HAP-1 (cell line): ENCODE measurements around the gene CHST9.
A peak's percentile ranks its signal among the peaks of the same experiment; 100 is the strongest.
"Not testable (repeated sequence)": the region's sequence is repeated elsewhere in the genome, so short reads cannot be mapped to it uniquely, and the experiment has no call there.

Experiments
- DNase-seq, 2 experiments: peaks; one replicate each; pipeline ENCODE4 v3.0.0-alpha.2; 2016 to 2020; ENCODE audit warnings: low spot score in 2 of 2
- H3K27me3 ChIP-seq: fragments of 250-450 bp; sonication (Bioruptor Pico); 2 replicates; pipeline ENCODE4 v1.5.1; 2020; ENCODE audit warnings: low read depth, mild to moderate bottlenecking, moderate library complexity
- H3K36me3 ChIP-seq: fragments of 250-450 bp; sonication (Bioruptor Pico); replicated peaks from 2 replicates; pipeline ENCODE4 v1.5.1; 2020; ENCODE audit warnings: mild to moderate bottlenecking
- H3K4me1 ChIP-seq: fragments of 250-450 bp; sonication (Bioruptor Pico); 2 replicates; pipeline ENCODE4 v1.5.1; 2020; ENCODE audit warnings: mild to moderate bottlenecking
- H3K4me3 ChIP-seq: fragments of 250-450 bp; sonication (Bioruptor Pico); 2 replicates; pipeline ENCODE4 v1.5.1; 2020; ENCODE audit warnings: mild to moderate bottlenecking, moderate library complexity
- H3K9me3 ChIP-seq: fragments of 250-450 bp; sonication (Bioruptor Pico); 2 replicates; pipeline ENCODE4 v1.5.1; 2020; ENCODE audit warnings: mild to moderate bottlenecking, moderate library complexity
- in situ Hi-C: fragments of 300-500 bp; cut with MboI; formaldehyde crosslinking; loops from 3 replicates; pipeline ENCODE4 v1.14.3; 2020; ENCODE audit warnings: low sequenced_read_pairs, inconsistent platforms, mixed read lengths

Gene CHST9

DNA sequence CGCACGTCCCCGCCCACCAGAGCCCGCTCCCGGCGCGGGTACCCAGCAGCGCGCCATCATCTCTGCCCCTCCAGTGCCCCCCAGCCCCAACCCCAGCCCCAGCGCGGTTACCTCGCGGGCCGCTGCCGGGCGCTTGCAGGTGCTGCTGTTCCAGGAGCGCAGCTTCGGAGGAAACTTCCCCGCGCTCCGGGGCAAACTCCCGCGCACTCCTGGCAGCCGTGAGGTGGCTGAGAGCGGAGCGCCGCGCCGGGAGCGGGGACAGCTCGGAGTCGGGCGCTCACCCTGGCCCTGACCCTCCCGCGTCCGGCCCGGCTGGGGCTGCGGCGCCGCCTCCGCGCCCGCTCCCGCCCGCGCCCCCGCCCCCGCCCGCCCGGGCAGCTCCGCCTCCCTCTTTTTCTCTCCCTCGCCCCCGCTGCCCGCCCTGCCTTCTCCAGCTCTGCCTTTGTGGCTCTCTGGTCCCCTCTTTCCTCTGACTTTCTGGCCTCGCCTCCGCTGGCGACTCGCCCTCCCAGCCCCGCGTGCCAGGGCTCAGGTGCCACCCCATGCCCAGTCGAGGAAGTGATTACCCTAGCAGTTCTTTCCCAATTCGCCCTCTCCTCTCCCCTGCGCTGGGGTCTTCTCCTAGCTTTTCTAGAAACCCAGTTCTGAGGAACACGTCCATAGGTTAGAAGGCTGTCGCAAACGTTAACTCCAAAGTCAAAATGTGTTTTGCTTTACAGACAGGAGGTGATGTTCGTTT lies at the start of gene CHST9:
Gene CHST9 (minus strand): TSS at position 284 of the 739 bp plus-strand sequence. CDS start 42,499 bp downstream, outside the sequence.
- peaks cover 52% of the 10 kb centered on the region for H3K27me3 ChIP-seq
- H3K9me3 ChIP-seq: no peaks in the 10 kb centered on the region
- in situ Hi-C loops: no loop called here
- H3K4me1 ChIP-seq: no peaks in the 10 kb centered on the region
- DNase-seq: peak in 1 of 2 experiments; percentile 14
- H3K4me3 ChIP-seq: no peak within 1 kb of the TSS
- H3K36me3 ChIP-seq: no peaks in the 10 kb centered on the region

GRCh38 chr18:27232355-27232754 lies 47.2 kb upstream of the CHST9 start:
- H3K36me3 ChIP-seq, H3K4me1 ChIP-seq, in situ Hi-C loops, H3K27me3 ChIP-seq, H3K9me3 ChIP-seq, DNase-seq, H3K4me3 ChIP-seq: not testable (repeated sequence)

GRCh38 chr18:27231671-27232070 lies 46.6 kb upstream of the CHST9 start:
- H3K4me3 ChIP-seq, H3K27me3 ChIP-seq, in situ Hi-C loops, H3K36me3 ChIP-seq, DNase-seq, H3K9me3 ChIP-seq, H3K4me1 ChIP-seq: not testable (repeated sequence)

DNA sequence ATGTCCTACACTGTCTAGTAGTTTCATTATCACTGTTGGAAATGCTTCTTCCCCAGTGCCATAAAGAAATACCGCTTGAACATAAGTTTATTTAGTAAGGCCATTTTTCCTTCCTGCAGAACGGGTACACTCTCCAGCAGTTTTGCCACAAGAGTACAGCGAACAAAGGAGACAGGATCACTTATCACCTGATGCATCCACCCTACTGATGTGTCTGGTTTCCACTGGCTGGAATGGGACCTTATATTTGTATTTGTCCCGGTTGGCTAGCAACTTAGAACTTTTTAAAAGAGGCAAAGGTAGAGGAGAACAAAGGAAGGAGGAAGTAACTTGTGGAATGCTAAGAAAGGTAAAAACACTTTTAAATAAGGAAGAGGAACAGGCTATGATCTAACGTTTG lies 46.1 kb upstream of the CHST9 start:
- in situ Hi-C loops, H3K27me3 ChIP-seq, H3K4me3 ChIP-seq, DNase-seq, H3K36me3 ChIP-seq, H3K9me3 ChIP-seq, H3K4me1 ChIP-seq: not testable (repeated sequence)

- H3K27me3 ChIP-seq: no peaks in the 10 kb centered on the region
- no peaks in the 10 kb centered on the region for H3K9me3 ChIP-seq
- no peaks in the 10 kb centered on the region for H3K4me1 ChIP-seq
- DNase-seq: no peak
- in situ Hi-C loops: no loop called here
- no peak overlapping the region for H3K4me3 ChIP-seq
- no peaks in the 10 kb centered on the region for H3K36me3 ChIP-seq
Observed at GRCh38 chr18:27227721-27228120, 42.6 kb upstream of the CHST9 start.

DNA sequence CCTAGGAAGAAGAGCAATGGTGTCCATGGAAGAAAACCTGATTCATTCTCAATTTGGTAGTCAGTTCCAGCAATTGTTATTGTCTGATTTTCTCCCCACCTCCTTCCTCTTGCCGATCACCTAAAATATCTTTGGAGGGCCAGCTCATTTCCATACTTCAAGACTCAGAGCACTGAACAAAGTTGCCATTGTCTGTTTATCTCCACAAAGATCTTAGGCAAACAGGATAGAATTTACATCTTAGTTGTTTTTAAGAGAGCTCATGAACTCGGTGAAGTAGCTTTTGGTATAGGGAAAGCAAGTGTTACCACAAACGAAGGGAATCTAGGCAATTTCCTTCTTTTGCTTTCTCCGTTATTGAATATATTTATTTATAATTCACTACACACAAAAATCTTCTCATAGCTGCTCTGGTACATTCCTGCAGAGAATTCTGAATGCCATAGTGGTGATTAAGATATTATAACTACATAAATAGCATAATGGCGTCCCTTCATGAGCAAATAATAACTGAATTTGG lies 41.5 kb upstream of the CHST9 start:
- no peak overlapping the region for H3K4me3 ChIP-seq
- H3K27me3 ChIP-seq: no peaks in the 10 kb centered on the region
- H3K9me3 ChIP-seq: no peaks in the 10 kb centered on the region
- H3K36me3 ChIP-seq: no peaks in the 10 kb centered on the region
- in situ Hi-C loops: no loop called here
- H3K4me1 ChIP-seq: no peaks in the 10 kb centered on the region
- peak in 1 of 2 experiments; percentile 4 for DNase-seq

GRCh38 chr18:27225947-27226481 lies 40.9 kb upstream of the CHST9 start:
- no peaks in the 10 kb centered on the region for H3K9me3 ChIP-seq

GRCh38 chr18:27223526-27224291 lies 38.6 kb upstream of the CHST9 start:
- Histone ChIP-seq H3K36me3 (no peaks in the 10 kb centered on the region), H3K4me1 (no peaks in the 10 kb centered on the region), H3K9me3 (no peaks in the 10 kb centered on the region), H3K4me3 (no peak overlapping the region), H3K27me3 (no peaks in the 10 kb centered on the region)
- no peak for DNase-seq
- in situ Hi-C loops: no loop called here

More at GRCh38 chr18:27225947-27226481, 40.9 kb upstream of the CHST9 start:
- Histone ChIP-seq H3K4me1 (no peaks in the 10 kb centered on the region), H3K4me3 (no peak overlapping the region), H3K36me3 (no peaks in the 10 kb centered on the region), H3K27me3 (no peaks in the 10 kb centered on the region)
- in situ Hi-C loops: no loop called here
- DNase-seq: no peak

DNA sequence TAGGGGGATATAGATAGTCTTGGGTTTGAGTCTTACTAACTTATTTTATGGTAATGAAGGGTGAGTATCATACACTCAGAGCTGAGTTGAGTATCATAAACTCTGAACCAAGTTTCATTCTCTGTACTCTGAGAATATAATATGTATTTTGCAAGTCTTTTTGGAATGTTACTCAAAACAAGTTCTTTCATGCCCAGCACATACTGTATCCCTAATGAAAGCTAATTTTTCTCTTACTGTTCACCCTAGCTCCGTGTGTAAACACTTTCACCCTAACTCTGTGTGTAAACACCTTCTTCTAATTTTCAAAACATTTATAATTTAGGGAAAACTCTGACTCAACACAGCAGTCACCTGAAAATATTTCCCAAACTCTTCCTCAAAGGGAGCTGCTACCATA lies 29.7 kb upstream of the CHST9 start:
- DNase-seq: no peak
- in situ Hi-C loops: no loop called here
- Histone ChIP-seq H3K4me1 (no peaks in the 10 kb centered on the region), H3K36me3 (no peaks in the 10 kb centered on the region), H3K9me3 (no peaks in the 10 kb centered on the region), H3K27me3 (no peaks in the 10 kb centered on the region), H3K4me3 (no peak overlapping the region)

GRCh38 chr18:27213123-27213717 lies 28.1 kb upstream of the CHST9 start:
- in situ Hi-C loops: no loop called here

GRCh38 chr18:27211569-27211968 lies 26.5 kb upstream of the CHST9 start:
- in situ Hi-C loops: no loop called here
- no peaks in the 10 kb centered on the region for H3K36me3 ChIP-seq
- no peak overlapping the region for H3K4me3 ChIP-seq
- H3K9me3 ChIP-seq: no peaks in the 10 kb centered on the region
- no peaks in the 10 kb centered on the region for H3K27me3 ChIP-seq
- no peaks in the 10 kb centered on the region for H3K4me1 ChIP-seq
- no peak for DNase-seq

More at GRCh38 chr18:27213123-27213717, 28.1 kb upstream of the CHST9 start:
- Histone ChIP-seq H3K27me3 (no peaks in the 10 kb centered on the region), H3K36me3 (no peaks in the 10 kb centered on the region), H3K4me1 (no peaks in the 10 kb centered on the region), H3K9me3 (no peaks in the 10 kb centered on the region), H3K4me3 (no peak overlapping the region)
- DNase-seq: no peak

DNA sequence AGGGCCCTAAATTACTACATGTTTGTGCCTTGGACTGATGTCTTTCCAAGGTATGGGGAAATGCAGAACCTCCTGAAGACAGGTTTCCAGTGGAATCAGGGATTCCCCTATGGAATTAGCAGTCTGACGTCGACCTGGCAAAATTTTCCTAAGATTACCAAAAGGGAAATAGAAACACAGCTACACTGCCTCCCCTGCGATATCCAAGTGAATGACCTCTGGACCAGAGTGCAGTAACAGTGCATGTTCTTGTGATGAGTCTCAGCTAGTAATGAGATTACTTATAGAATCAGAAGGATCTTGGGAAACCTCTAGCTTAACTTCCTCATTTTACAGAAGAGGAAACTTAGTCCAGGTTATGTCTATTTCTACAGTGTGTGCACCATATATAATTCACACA lies 21.3 kb upstream of the CHST9 start:
- Histone ChIP-seq H3K4me3 (no peak overlapping the region), H3K9me3 (no peaks in the 10 kb centered on the region), H3K4me1 (no peaks in the 10 kb centered on the region), H3K27me3 (no peaks in the 10 kb centered on the region), H3K36me3 (no peaks in the 10 kb centered on the region)
- DNase-seq: no peak
- in situ Hi-C loops: no loop called here

DNA sequence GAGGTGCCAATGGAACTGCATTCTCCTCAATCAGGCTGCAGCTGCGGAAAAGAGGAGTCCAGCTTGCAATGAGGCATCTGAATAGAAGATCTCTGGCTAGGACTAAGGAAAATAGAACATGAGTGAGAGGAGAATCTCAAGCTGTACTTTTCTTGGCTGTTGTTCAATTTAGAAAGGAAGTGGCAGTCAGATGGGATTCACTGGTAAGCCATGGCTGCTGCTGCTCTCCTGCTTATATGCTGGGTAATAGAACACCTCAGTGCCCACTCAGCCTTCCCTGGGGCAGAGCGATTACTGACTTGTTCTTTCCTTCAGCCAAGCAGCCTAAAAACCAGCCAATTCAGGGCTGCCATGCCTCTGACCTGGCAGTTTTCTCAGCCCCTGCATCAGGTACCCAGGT lies 17.6 kb upstream of the CHST9 start:
- no peaks in the 10 kb centered on the region for H3K27me3 ChIP-seq
- no peaks in the 10 kb centered on the region for H3K36me3 ChIP-seq
- in situ Hi-C loops: no loop called here
- no peaks in the 10 kb centered on the region for H3K4me1 ChIP-seq
- no peaks in the 10 kb centered on the region for H3K9me3 ChIP-seq
- no peak overlapping the region for H3K4me3 ChIP-seq
- no peak for DNase-seq

GRCh38 chr18:27198036-27198435 lies 12.9 kb upstream of the CHST9 start:
- DNase-seq: no peak
- no peaks in the 10 kb centered on the region for H3K36me3 ChIP-seq
- H3K4me1 ChIP-seq: no peaks in the 10 kb centered on the region
- H3K27me3 ChIP-seq: no peaks in the 10 kb centered on the region
- in situ Hi-C loops: no loop called here
- H3K4me3 ChIP-seq: no peak overlapping the region
- no peaks in the 10 kb centered on the region for H3K9me3 ChIP-seq
